Fibroblast of skin of scalp (primary cell): ENCODE results near the gene ADCY2.
A peak's percentile ranks its signal among the peaks of the same experiment; 100 is the strongest.

Source experiments
- DNase-seq: peaks from one replicate; pipeline ENCODE4 v3.0.0-alpha.2; 2013

The ADCY2 gene

DNA sequence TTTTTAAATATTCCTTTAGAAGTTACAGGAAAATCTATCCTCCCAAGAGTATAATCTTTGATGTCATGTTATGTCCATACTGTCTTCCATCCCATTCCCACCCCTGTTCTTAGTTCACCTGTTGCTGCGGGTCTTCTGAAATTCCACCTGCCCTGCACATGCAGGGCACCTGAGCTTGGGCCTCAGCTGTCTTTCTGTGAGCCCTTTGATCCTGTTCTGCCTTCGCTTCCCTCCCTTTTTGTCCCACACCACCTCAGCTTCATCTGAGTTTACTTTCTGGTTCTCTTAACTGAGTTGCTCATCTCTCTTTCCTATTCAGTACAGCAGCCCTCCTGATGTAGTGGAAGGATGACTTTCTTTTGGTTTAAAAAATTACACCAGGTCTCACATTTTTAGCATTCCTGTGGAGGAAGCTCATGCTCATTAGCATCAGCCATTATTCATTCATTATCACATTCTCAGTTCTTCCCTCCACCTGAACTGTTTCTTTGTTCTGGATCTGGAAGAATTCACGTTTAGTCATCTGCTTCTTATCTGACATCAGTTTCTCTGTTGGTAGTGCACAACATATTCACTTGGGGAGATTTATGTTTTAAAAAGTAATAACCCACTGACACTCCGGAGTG, 211.0 kb downstream of the ADCY2 start:
- no peak for DNase-seq

DNA sequence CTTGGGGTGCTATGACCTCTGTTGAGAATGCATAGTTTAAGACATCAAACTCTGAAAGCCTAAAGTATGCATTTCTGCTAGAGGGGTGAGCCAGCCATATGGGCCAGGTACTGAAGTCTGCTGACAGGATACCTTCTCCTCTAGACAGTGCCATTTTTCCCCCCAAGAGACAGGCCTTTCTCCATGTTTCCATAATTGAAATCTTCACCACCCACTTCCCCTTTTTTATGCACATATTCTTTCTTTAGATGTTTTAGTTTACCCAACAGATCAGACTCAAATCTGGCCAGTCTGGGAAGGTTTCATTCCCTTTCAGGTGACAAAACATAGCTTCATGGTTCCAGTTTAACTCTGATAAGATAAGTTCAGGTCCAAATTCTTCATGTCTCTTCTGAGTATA, 212.8 kb downstream of the ADCY2 start:
- DNase-seq, result no peak

DNA sequence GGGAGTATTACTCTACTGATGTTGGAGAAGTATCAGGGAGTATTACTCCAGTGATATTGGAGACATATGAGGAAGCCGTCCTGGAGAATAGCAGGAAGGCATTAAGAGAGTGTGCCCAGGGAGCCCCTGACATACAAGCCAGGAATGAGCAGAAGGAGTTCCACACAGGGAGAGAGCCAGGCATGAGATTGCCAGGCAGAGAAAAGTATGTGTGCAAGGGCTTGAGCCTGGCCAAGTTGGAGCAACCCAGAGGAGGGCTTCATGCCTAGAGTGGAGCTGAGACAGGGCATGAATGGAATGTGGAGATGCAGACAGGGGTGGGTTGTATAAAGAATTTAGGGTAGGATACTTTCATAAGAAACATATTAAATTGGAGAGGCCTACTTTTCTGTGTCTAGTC, 213.8 kb downstream of the ADCY2 start:
- DNase-seq, result no peak

DNA sequence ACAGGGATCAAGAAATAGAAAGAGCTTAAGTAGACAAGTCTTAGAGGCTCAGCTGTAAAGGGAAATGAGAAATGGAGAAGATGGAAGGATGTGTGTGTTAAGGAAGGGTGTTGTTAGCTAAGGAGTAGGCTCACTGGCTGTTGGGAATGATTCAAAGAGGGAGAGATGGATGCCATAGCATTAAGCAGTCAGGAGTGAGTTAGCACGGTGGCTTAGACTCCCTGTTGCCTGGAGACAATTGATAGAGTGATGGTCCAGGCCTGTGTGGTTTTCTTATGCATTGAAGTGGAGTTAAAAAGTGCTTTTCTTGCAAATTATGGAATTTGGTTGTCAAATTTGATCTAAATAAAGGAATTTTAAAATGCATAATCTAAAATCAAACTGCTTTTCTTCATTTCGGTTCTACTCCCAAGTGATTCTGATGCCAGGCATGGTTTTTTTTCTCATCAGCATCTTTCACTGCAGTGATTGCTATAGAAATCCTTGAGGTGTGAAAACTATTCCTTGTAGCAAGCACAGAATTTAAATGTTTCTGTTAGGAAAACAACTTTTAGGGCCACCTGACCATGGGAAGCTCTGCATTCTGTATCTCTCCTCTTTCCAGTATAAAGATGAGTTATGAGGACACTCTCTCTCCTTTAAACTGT, 214.7 kb downstream of the ADCY2 start:
- no peak for DNase-seq

DNA sequence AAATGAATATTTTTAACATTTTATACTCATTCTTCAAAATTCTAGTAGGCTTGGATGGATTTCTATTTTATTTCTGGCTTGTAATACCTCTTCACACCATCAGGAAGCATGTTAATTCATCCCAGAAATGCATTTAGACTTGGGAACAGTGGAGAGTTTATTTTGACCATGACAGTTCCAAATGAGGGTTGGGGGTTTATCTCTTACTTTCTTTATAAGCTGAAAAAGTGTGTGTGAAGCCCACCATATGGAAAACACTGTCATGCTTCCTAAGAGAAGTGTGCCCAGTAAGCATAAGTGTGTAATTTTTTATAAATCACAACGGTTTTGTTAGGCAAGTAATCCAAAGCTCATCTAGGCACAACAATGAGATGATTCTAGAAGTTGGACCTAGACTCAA, 215.6 kb downstream of the ADCY2 start:
- no peak for DNase-seq

- DNase-seq, result peak; percentile 24
Measured at GRCh38 chr5:7615566-7616061, 219.7 kb downstream of the ADCY2 start.

GRCh38 chr5:7616897-7617296, 221.0 kb downstream of the ADCY2 start:
- DNase-seq, result no peak

DNA sequence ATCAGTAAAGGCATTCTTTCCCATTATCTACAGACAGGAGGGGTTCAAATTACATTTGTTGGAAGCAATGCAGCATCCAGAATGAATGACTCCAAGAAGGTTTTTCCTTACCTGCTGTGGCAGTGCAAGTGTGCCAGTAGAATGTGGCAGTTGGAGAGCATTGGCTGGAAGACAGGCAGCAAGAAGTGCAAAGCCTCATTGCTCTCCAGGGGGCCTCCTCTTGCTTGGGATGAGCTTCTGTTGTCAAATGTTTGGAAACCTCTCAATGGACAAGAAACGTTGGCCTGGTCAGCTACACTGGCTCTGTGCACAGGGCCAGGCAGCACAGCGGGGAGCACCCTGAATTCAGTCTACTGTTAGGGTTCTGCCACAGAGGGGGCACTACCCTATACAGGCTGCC, 226.6 kb downstream of the ADCY2 start:
- no peak for DNase-seq

DNA sequence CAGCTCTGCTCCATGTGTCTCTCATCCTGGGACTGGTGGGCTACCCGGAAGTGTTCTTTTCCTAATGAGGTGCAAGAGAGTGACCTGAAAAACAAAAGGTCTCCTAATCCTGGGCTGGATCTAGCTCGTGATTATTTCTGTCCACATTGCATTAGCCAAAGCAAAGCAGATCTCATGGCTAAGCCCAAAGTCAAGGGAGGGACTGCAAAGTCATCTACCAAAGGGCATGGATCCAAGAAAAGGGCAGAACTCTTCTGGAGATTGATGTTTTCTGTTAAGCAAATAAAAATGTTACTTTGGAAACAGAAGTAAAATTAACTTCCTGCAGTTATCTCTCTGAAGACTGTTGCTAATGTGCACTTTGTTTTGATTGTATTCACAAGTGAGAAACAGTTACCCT, 229.8 kb downstream of the ADCY2 start:
- DNase-seq, result no peak

GRCh38 chr5:7628248-7628647, 232.3 kb downstream of the ADCY2 start:
- no peak for DNase-seq

GRCh38 chr5:7628820-7629219, 232.9 kb downstream of the ADCY2 start:
- no peak for DNase-seq

DNA sequence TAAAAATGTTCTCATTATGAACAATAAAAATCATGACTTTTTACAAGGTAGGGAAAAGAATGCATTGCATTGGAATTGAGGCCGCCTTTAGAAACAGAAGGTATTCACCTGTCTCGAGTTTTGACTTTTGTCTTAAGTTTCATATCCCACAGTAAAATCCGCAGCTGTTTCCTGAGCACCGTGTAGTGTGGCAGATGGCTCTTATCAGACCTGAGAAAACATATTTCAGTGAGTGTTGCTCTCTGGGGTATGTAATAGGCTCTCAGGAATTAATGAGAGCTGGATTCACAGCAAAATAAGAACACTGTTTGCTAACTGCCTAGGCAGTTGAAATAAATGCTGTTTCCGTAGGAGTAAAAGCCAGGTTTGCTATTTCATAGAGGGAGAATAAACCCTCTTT, 233.6 kb downstream of the ADCY2 start:
- no peak for DNase-seq

GRCh38 chr5:7634837-7635236, 238.9 kb downstream of the ADCY2 start:
- DNase-seq, result no peak

DNA sequence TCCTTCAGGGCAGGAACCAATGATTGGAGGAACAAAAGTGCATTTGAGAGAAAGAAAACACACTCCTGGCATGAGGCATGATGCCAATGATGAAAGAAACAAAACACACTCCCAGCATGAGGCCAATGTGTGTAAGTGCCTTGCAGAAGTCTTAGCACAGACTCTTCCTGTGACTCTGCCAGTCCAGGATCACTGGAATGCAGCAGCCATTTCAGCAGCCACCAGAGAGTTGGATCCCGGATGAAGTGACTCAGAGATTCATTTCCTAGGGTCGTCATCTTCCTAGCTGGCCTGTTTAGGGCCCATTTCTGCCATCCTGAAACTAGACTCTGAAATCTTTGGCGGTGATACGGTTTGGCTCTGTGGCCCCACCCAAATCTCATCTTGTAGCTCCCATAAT, 242.5 kb downstream of the ADCY2 start:
- DNase-seq, result peak; percentile 85

- peak; percentile 55 for DNase-seq
Measured at GRCh38 chr5:7642029-7642428, 246.1 kb downstream of the ADCY2 start.

GRCh38 chr5:7644723-7645122, 248.8 kb downstream of the ADCY2 start:
- DNase-seq, result no peak

GRCh38 chr5:7650755-7651154, 254.8 kb downstream of the ADCY2 start:
- DNase-seq, result no peak

DNA sequence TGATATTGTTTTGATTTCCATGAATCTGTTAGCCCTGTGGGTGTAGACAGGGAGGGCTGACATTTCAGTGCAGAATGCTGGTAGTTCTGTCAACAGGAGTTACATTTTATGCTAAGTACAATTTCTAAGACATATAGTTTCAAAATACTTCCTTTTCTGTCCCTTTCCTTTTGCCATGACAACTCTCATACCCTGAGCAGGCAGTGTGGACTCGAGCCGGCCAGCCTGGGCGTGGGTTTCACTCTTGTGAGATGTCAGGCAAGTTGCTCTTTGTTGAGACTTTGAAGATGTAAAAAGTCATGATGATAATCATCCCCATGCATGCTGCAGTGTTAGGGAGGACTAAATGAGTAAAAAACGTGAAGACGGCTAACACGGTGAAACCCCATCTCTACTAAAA, 257.1 kb downstream of the ADCY2 start:
- DNase-seq, result peak; percentile 4

GRCh38 chr5:7657153-7657552, 261.2 kb downstream of the ADCY2 start:
- DNase-seq, result no peak

DNA sequence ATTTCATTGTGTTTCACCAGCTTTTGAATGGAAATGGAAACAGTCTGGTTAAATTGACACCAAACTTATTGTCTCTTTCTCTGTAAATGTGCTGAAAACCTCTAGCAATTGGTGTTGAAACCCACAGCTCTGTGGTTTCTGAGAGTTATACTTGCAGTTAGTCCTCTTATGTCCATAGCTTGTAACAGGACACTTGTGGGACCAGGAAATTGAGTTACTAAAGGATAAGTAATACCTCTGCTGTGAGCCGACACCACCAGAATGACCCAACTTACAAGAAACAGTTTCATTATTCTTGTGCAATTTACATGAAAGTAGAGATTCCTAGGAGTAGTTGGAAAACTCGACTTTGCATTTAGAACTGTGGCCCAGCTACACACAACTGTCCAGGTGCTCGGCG, 263.5 kb downstream of the ADCY2 start:
- peak; percentile 34 for DNase-seq

- no peak for DNase-seq
Measured at GRCh38 chr5:7662289-7662688, 266.4 kb downstream of the ADCY2 start.

DNA sequence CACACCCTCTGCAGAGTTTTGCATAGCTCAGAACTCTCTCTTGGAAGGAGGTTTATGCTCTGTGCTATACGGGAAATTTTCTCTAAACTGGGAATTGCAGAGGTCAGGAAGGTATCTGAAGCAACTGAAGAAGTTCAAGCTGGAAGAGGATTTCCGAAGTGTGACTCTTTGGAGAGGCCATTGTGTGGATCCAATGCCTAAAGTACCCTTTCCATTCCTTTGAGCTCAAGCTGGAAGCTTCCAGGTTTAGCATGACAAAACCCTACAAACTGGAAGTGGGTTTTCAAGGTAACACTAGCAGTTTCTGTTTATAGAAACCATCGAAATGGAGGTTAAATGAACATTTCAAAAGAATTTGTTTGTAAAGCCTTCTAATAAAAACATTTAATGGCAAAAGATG, 267.9 kb downstream of the ADCY2 start:
- DNase-seq, result no peak

GRCh38 chr5:7664208-7664607, 268.3 kb downstream of the ADCY2 start:
- no peak for DNase-seq

GRCh38 chr5:7667216-7667767, 271.4 kb downstream of the ADCY2 start:
- DNase-seq, result peak; percentile 12
